GM10847 (cell line): ENCODE data around the gene CALM1.

ENCODE experiments used
- POLR2A ChIP-seq: IDR thresholded peaks from 2 replicates; pipeline ENCODE4 v1.6.1; 2011; ENCODE audit not compliant: insufficient read length; ENCODE audit errors: extremely low read depth

Gene CALM1

DNA sequence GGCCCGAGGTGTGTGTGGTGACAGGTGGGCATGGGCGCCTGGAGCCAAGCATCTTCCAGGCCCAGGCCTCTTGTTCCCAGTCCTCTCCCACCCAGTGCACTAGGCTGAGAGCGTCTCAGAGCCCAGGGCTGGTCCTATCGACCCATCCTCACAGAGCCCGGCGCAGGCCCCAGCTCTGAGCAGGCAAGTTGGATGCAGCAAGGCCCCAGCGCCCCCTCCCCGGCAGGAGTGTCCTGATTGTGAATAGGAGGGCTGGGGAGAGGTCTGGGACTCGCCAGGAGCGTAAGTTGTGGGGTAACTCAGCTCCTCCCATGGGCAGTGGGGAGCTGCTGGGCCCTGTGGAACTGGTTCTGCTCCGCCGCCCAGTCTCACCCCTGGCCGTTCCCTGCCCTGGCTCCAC lies 26.3 kb downstream of the CALM1 start:
- no peak for TF ChIP-seq POLR2A

DNA sequence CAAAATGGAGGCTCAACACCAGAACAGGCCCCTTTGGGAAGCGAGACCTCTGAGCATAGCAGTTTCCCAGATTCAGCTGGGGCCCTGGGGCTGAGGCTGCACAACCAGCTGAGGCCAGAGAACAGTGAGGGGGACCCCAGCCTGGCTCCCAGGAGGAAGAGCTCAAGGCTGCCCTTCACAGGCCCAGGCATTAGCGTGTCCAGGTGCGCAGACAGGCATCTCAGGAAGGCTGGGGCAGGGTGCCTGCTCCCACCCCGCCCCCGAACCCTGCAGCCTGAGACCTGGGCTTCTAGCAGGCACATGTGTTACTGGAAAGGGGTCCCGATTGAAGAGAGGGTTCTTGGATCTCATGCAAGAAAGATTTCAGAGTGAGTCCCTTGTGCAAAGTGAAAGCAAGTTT lies 27.2 kb downstream of the CALM1 start:
- no peak for TF ChIP-seq POLR2A

DNA sequence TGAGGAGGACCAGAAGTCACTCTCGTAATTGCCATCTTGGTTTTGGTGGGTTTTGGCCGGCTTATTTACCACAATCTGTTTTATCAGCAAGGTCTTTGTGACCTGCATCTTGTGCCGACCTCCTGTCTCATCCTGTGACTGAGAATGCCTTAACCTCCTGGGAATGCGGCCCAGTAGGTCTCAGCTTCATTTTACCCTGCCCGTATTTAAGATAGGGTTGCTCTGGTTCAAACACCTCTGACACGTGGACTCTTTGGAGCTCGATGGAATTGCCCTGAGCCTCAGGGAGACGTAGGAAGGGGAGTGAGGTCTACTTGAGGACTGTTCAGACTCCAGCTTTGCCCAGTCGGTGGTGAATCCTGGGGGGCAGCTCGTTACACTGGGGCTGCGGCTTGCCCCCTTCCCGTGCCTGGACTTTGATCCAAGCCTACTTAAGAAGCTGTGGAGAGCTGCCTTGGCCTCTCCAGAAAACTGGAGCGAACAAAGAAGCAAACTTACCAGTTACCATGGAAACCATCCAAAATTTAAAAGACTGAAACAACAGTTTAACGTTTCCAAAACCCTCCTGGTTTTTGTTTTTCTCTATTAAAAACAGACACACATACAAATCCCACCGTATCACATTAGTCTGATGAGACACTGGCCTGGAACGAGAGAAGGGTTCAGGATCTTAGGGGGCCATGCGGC lies 28.0 kb downstream of the CALM1 start:
- no peak for TF ChIP-seq POLR2A

DNA sequence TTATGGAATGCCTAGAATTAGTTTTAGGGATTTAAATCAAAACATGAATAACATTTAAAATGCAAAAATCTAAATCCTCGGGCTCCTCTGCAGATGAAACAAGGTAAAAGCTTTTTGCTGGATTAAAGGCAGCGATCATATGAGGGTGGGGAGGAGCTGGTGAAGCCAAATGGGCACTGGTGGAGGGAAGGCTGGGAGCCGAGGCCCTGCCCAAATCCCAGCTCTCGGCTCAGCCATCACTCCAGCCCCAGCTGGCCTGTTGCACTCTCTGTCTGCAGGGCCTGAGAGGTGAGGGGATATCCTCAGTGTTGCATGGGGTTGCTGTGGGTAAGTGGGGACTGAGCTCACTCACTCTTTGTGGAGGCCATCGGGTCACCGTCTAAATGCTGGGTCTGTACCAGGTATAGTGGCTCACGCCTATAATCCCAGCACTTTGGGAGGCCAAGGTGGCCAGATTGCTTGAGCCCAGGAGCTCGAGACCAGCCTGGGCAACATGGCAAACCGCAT lies 28.6 kb downstream of the CALM1 start:
- TF ChIP-seq POLR2A, result no peak

DNA sequence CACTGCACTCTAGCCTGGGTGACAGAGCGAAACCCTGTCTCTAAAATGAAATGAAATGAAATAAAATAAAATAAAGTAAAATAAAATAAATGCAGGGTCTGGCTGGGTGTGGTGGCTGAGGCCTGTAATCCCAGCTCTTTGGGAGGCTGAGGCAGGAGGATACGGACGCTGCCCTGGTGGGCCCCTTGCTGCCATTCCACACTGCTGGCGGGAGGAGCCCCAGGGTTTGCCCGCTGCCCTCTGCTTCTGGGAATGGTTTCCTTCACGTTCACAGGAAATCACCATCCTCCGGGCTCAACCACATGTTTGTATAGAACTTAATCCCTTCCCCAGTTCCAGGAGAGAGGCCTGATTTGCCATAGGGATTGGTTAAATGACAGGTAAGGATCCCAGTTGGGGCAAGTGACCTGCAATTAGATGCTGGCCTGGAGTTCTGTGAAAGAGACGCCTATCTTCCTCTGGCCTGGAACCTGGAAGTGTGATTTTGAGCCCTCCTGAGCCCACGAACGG lies 29.3 kb downstream of the CALM1 start:
- no peak for TF ChIP-seq POLR2A

DNA sequence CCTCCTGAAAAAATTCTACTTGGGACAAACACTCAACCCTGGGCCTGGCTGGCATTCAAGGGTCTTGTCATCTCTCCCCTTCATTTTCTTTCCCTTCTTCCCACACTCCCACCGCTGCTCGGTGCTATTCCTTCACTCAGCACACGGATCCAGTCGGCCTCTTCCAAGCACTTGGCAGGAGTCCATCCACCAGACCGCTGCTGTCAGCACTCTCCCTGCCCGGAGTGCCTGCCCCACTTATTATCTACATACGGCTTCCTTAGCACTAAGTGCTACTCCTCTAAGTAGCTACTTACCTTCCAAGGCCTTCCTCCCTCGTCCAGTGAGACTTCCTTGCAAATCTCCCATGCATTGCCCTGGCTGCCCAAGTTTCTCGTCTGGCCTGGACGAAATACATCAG lies 29.8 kb downstream of the CALM1 start:
- no peak for TF ChIP-seq POLR2A

DNA sequence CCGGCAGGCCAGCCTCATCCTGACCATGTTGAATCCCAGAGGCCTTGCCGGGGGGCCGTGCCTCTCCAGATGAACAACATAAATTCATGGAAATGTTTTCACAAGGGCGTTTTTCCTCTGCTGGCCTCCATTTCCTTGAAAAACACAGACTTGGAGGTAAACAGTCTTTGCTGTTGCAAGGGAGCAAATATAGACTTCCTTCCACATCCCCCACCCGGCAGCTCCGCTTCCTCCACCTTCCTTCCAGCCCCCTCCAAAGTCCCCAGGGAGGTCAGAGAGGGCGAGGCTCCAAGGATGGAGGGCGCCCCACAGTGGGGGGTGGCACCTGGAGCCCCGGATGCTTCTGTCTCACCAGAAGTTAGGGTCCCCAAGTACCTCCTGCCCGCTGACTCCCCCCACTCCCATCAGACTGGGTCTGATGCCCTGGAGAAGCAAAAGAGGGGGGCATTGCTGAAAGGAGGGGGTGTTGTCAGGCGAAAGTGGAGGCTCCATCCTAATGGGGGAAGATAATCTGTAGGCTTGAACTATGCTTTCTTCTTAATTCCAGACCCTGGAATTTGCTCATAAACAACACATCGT lies 31.1 kb downstream of the CALM1 start:
- TF ChIP-seq POLR2A, result no peak

DNA sequence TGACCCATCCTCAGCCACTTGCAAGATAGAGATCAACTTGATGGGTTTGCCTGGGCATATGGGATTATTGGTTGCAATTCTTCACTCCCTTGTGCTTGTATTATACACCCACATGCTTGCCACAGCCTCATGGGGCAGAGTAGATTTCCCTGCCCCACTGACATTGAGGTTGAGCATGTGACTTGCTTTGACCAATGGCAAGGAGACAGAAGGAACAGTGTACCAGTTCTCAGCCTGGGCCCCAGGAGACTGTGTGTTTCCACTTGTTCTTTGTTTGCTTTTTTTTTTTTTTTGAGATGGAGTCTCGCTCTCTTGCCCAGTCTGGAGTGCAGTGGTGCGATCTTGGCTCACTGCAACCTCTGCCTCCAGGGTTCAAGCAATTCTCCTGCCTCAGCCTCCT lies 31.8 kb downstream of the CALM1 start:
- TF ChIP-seq POLR2A, result no peak

DNA sequence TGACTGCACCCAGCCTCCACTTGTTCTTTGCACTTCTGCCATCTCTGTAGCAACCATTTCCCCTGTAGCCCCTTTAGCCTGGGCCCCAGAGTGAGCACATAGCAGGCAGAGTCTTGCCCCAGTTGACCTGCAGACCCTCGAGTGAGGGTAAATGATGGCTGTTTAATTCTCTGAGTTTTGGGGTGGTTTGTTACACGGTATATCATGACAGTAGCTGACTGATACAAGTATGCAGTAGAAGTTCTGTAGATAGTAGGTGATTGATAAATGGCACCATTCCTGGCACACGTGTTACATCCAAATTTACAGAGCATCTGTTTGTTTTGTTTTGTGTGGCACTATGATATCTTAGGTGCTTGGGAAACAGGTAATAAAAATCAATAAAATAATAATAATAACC lies 32.4 kb downstream of the CALM1 start:
- TF ChIP-seq POLR2A, result no peak

DNA sequence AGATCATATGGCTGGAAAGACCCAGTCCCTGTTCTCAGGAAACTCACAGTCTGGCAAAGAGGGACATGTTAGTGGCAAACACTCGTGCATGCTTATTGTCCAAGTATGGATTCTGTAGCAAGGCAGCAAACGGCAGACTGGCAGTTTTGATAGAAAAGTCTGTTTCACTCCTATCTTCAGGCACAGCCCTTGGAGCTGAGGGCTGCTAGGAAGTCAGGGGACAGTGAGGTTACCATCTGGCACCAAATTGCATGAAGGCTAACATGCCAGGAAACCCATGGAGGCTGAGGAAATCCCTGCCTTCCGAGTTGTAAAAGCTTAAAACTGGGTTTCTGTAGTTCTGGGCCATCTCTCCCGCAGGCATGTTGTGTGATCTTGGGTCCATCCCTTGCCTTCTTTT lies 32.9 kb downstream of the CALM1 start:
- TF ChIP-seq POLR2A, result no peak

DNA sequence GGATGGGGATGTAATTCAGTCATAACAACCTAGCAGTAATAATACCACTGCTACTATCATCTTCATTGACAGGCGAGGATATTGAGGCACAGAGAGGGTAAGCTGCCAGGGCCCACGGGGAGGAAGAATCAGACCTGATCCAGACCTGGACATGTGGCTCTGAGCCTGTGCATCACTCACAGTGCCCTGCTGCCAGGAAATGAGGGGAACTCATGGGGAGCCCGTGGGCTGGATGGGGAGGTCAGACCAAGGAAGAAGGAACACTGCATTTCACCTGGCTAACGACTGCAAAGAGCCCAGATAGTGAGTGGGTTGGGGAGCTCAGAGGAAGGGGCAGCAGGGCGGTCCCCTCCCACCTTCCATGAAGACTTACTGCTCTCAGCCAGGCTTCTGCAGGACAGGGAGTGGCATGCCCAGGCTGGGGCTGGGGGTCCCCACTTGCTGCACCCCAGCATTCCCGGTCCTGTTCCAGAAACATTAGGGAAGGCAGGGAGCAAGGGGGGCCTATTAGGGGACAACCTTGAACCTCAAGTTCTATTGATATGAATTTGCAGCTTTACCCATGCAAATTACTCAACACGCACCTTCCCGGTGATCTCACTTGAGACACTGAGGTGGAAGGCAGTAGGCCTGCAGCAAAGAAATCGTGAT lies 37.7 kb downstream of the CALM1 start:
- TF ChIP-seq POLR2A, result no peak

DNA sequence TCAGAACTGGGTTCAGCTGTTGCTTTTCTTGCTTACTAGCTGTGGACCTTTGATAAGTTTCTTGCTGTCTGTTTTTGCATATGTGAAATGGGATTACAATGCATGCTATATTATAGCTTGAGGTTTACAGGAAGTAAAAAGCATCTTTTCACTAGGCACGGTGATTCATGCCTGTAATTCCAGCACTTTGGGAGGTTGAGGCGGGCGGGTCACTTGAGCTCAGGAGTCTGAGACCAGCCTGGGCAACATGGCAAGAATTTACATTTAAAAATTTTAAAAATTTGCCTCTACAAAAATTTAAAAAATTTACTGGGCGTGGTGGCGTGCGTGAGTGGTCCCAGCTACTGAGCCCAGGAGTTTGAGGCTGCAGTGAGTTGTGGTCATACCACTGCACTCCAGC lies 42.0 kb downstream of the CALM1 start:
- TF ChIP-seq POLR2A, result no peak

DNA sequence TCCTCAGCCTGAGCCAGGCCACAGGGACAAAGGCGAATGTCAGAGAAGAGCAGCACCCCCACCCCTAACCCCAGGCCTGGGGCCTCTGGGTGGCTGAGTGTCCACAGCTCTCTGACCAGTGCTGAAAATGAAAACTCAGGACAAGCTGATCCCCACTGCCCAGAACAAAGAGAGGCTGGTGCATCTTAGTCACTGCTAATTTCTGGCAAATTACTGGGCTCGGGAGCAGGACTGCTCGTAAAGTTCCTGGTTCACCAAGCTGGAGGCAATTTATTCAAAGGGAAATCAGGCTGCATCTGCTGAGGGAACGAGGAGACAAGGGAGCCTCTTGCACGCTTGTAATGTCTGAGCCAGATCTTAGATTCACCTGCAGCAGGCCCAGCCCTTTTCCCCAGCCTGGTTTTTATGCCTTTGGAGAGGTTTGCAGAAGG lies 43.2 kb downstream of the CALM1 start:
- no peak for TF ChIP-seq POLR2A

DNA sequence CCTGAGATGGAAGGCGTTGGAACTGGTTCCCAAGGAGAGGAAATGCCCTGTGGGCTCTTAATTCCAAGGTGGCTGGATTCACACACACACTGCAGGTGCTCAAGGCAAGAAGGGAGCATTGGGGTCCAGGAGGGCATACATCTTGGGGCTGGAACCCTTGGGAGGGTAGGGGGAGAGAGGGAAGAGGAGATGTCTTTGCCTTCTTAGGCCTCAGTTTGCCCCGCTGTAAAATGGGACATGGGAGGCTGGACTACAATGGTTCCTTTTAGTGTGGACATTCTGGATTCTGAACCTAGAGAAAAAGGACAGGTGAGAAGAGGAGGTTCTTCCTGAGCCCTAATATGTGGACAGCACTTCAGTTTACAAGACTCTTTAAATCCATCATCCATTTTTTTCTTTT lies 43.8 kb downstream of the CALM1 start:
- TF ChIP-seq POLR2A, result no peak

DNA sequence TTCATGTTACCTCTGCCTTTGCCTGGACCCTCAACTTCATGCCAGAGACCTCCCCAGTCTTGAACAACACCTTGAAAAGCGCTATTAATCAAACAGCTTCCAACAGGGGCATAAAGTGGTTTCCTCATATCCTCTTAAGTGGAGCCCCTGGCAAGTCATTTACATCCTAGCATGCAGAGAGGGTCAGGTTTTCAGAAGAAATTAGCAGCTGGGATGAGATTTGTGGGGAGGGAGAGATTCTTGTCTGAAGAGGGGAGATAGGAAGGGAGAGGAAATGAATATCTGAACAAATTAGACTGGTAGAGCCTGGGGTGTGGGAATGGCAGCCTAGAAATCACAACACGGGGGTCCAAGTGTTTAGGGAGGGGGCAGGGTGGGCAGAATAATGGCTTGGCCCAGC lies 45.6 kb downstream of the CALM1 start:
- TF ChIP-seq POLR2A, result no peak
